Erythroblast (primary cell): ENCODE results near the gene LTBP3.

Experiments
- DNase-seq, 2 experiments: peaks; one replicate each; lab custom pipeline; 2025; lab: John Stamatoyannopoulos, UW
- GATA1 ChIP-seq: IDR thresholded peaks from 2 replicates; pipeline ENCODE4 v1.6.1; 2011; ENCODE audit warnings: low read depth, mild to moderate bottlenecking, control low read depth, low read length, moderate library complexity
- POLR2A ChIP-seq: IDR thresholded peaks from 2 replicates; pipeline ENCODE4 v1.6.1; 2011; ENCODE audit warnings: mild to moderate bottlenecking, low read length

Gene LTBP3

GRCh38 chr11:65580031-65580692, 22.0 kb upstream of the LTBP3 start:
- no peak for DNase-seq
- TF ChIP-seq GATA1: no peak
- TF ChIP-seq POLR2A: no peak

GRCh38 chr11:65579291-65579690, 21.1 kb upstream of the LTBP3 start:
- TF ChIP-seq POLR2A: no peak
- peak in 1 of 2 experiments; percentile 42 for DNase-seq

- no peak for TF ChIP-seq GATA1
- peak; percentile 86 for TF ChIP-seq POLR2A
- peak; percentile 78 to 83 for DNase-seq
These were observed 20.5 kb upstream of the LTBP3 start for GRCh38 chr11:65578667-65579066.

GRCh38 chr11:65578134-65578533, 20.0 kb upstream of the LTBP3 start:
- no peak for DNase-seq
- no peak for TF ChIP-seq GATA1
- TF ChIP-seq POLR2A: no peak

GRCh38 chr11:65577756-65578109, 19.6 kb upstream of the LTBP3 start:
- DNase-seq: no peak
- TF ChIP-seq POLR2A (no peak), GATA1 (no peak)

GRCh38 chr11:65576867-65577755, 19.0 kb upstream of the LTBP3 start:
- TF ChIP-seq GATA1 (no peak), POLR2A (peak; percentile 71)
- peak; percentile 57 to 76 for DNase-seq

- no peak for DNase-seq
- TF ChIP-seq POLR2A (no peak), GATA1 (no peak)
These were observed 18.2 kb upstream of the LTBP3 start for GRCh38 chr11:65576232-65576866.

- peak; percentile 84 to 90 for DNase-seq
- peak; percentile 78 for TF ChIP-seq POLR2A
- TF ChIP-seq GATA1: no peak
These were observed 17.5 kb upstream of the LTBP3 start, which contains the start of gene EHBP1L1 for GRCh38 chr11:65575568-65576231. Gene EHBP1L1, plus strand, starts transcription at chr11:65576053. Its CDS starts 250 bp downstream, at chr11:65576303.

GRCh38 chr11:65574811-65575567, 16.8 kb upstream of the LTBP3 start:
- DNase-seq: peak; percentile 92 to 94
- TF ChIP-seq GATA1 (peak; percentile 42), POLR2A (peak; percentile 76)

- TF ChIP-seq GATA1: no peak
- no peak for TF ChIP-seq POLR2A
- peak; percentile 92 to 94 for DNase-seq
These were observed 16.1 kb upstream of the LTBP3 start for GRCh38 chr11:65574109-65574810.

GRCh38 chr11:65573391-65574079, 15.4 kb upstream of the LTBP3 start:
- TF ChIP-seq GATA1 (no peak), POLR2A (no peak)
- no peak for DNase-seq

- peak; percentile 91 to 92 for DNase-seq
- TF ChIP-seq GATA1 (no peak), POLR2A (peak; percentile 66)
These were observed 14.3 kb upstream of the LTBP3 start, which contains the start of gene FAM89B for GRCh38 chr11:65572356-65573051. Gene FAM89B, plus strand, starts transcription at chr11:65572538. Its CDS starts 132 bp downstream, at chr11:65572670.
